ENCODE measurements around the gene NEK11. TPM values are rescaled to one million over a fixed set of nuclear protein-coding genes. Genes with fewer than 3 reads are reported as not detected.
A peak's percentile ranks its signal among the peaks of the same experiment; 100 is the strongest.

The NEK11 gene
- total RNA-seq, result 10 to 100 TPM in 1 of 2 donors, 1 to 10 TPM in 1; 1.8 to 10.3 TPM

- ATAC-seq (ENCODE audit: insufficient number of reproducible peaks, low FRiP score, low read depth) (peak; percentile 83), DNase-seq (ENCODE audit: low spot score) (peak; percentile 76)
- TF ChIP-seq CTCF (IDR thresholded peaks at IDR 0.05), result no peak
- Histone ChIP-seq H3K4me3 (peak within 1 kb of the TSS; percentile 94), H3K9me3 (no peaks in the 10 kb centered on the region), H3K36me3 (no peaks in the 10 kb centered on the region), H3K4me1 (ENCODE audit: control insufficient read depth in 1 of 2, low read depth in 2 of 2) (peaks cover 26 to 48% of the 10 kb centered on the region in 2 donors), H3K27me3 (replicated peaks; ENCODE audit: insufficient read depth) (no peaks in the 10 kb centered on the region), H3K27ac (peak within 1 kb of the TSS; percentile 85 to 87)
These were observed at the start of gene NEK11, which contains the start of gene ASTE1 for GRCh38 chr3:131026321-131027151. NEK11 (plus strand) TSS chr3:131026877; CDS start chr3:131029709, 2,832 bp downstream. ASTE1 (minus strand) TSS chr3:131026825; CDS start chr3:131025306, 1,519 bp downstream.

- ATAC-seq (ENCODE audit: insufficient number of reproducible peaks, low FRiP score, low read depth), result no peak
- TF ChIP-seq CTCF (IDR thresholded peaks at IDR 0.05), result no peak
- H3K9me3 ChIP-seq, result no peaks in the 10 kb centered on the region
- H3K4me1 ChIP-seq (ENCODE audit: control insufficient read depth in 1 of 2, low read depth in 2 of 2), result no peaks in the 10 kb centered on the region
- H3K36me3 ChIP-seq, result no peaks in the 10 kb centered on the region
- H3K27me3 ChIP-seq (replicated peaks; ENCODE audit: insufficient read depth), result no peaks in the 10 kb centered on the region
- H3K4me3 ChIP-seq, result no peak overlapping the region
- DNase-seq (ENCODE audit: low spot score), result no peak
- H3K27ac ChIP-seq, result no peak overlapping the region
These were observed 47.6 kb upstream of the NEK11 start for GRCh38 chr3:130979117-130979516.

GRCh38 chr3:130981469-130981868 lies 45.2 kb upstream of the NEK11 start:
- Histone ChIP-seq H3K27me3 (replicated peaks; ENCODE audit: insufficient read depth) (no peaks in the 10 kb centered on the region), H3K9me3 (no peaks in the 10 kb centered on the region), H3K4me1 (ENCODE audit: control insufficient read depth in 1 of 2, low read depth in 2 of 2) (no peaks in the 10 kb centered on the region), H3K36me3 (peaks cover 2% of the 10 kb centered on the region), H3K27ac (no peak overlapping the region), H3K4me3 (no peak overlapping the region)
- no peak for ATAC-seq (ENCODE audit: insufficient number of reproducible peaks, low FRiP score, low read depth)
- DNase-seq (ENCODE audit: low spot score), result no peak
- TF ChIP-seq CTCF (IDR thresholded peaks at IDR 0.05), result no peak

GRCh38 chr3:130990282-130990681 lies 36.4 kb upstream of the NEK11 start:
- H3K4me3 ChIP-seq, result no peak overlapping the region
- ATAC-seq (ENCODE audit: insufficient number of reproducible peaks, low FRiP score, low read depth) (no peak), DNase-seq (ENCODE audit: low spot score) (no peak)
- TF ChIP-seq CTCF (IDR thresholded peaks at IDR 0.05), result no peak
- H3K4me1 ChIP-seq (ENCODE audit: control insufficient read depth in 1 of 2, low read depth in 2 of 2), result no peaks in the 10 kb centered on the region
- no peaks in the 10 kb centered on the region for H3K9me3 ChIP-seq
- no peak overlapping the region for H3K27ac ChIP-seq
- no peaks in the 10 kb centered on the region for H3K27me3 ChIP-seq (replicated peaks; ENCODE audit: insufficient read depth)
- peaks cover 3% of the 10 kb centered on the region for H3K36me3 ChIP-seq

GRCh38 chr3:130991126-130991525 lies 35.6 kb upstream of the NEK11 start:
- DNase-seq (ENCODE audit: low spot score) (no peak), ATAC-seq (ENCODE audit: insufficient number of reproducible peaks, low FRiP score, low read depth) (no peak)
- H3K36me3 ChIP-seq, result peaks cover 3% of the 10 kb centered on the region
- no peak for TF ChIP-seq CTCF (IDR thresholded peaks at IDR 0.05)
- no peak overlapping the region for H3K27ac ChIP-seq
- H3K27me3 ChIP-seq (replicated peaks; ENCODE audit: insufficient read depth), result no peaks in the 10 kb centered on the region
- no peaks in the 10 kb centered on the region for H3K9me3 ChIP-seq
- no peak overlapping the region for H3K4me3 ChIP-seq
- no peaks in the 10 kb centered on the region for H3K4me1 ChIP-seq (ENCODE audit: control insufficient read depth in 1 of 2, low read depth in 2 of 2)

Data from thoracic aorta (tissue), 2 donors.